PC-9 (cell line): ENCODE measurements around the gene ANXA9.

Experiments used
- EZH2 ChIP-seq: fragments of 200-600 bp; sonication (generic); IDR thresholded peaks from 2 replicates; pipeline ENCODE4 v1.8.0; 2017; ENCODE audit warnings: antibody characterized with exemption, low read depth
- TF ChIP-seq, protein P1 (sequence below): fragments of 200-600 bp; sonication (generic); conservative IDR thresholded peaks from 2 replicates; pipeline ENCODE4 v1.6.1; 2017; ENCODE audit warnings: mixed run types, antibody characterized with exemption, mild to moderate bottlenecking, moderate library complexity

DNA sequence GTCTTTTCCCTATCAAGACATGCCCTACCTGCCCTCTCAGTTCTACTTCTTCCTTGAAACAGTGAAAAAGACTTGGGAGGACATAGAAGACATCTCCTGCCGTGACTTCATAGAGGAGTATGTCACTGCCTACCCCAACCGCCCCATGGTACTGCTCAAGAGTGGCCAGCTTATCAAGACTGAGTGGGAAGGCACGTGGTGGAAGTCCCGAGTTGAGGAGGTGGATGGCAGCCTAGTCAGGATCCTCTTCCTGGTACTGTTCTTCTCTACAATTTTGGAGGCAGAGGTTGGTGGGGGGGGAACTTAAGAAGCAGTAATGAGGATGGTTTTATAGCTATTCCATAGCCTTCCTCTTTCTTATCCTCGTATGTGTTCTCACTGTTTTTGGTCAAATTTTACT is 37.2 kb upstream of the ANXA9 start:
- TF ChIP-seq EZH2: no peak
- TF ChIP-seq, protein P1, sequence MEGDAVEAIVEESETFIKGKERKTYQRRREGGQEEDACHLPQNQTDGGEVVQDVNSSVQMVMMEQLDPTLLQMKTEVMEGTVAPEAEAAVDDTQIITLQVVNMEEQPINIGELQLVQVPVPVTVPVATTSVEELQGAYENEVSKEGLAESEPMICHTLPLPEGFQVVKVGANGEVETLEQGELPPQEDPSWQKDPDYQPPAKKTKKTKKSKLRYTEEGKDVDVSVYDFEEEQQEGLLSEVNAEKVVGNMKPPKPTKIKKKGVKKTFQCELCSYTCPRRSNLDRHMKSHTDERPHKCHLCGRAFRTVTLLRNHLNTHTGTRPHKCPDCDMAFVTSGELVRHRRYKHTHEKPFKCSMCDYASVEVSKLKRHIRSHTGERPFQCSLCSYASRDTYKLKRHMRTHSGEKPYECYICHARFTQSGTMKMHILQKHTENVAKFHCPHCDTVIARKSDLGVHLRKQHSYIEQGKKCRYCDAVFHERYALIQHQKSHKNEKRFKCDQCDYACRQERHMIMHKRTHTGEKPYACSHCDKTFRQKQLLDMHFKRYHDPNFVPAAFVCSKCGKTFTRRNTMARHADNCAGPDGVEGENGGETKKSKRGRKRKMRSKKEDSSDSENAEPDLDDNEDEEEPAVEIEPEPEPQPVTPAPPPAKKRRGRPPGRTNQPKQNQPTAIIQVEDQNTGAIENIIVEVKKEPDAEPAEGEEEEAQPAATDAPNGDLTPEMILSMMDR: no peak
